SK-N-DZ (cell line): ENCODE results near the gene TRERF1.
"Not testable (repeated sequence)": the region's sequence is repeated elsewhere in the genome, so short reads cannot be mapped to it uniquely, and the experiment has no call there.

Experiments
- DNase-seq: peaks from one replicate; pipeline ENCODE4 v3.0.0-alpha.2; 2015; ENCODE audit warnings: low spot score

TRERF1 gene

DNA sequence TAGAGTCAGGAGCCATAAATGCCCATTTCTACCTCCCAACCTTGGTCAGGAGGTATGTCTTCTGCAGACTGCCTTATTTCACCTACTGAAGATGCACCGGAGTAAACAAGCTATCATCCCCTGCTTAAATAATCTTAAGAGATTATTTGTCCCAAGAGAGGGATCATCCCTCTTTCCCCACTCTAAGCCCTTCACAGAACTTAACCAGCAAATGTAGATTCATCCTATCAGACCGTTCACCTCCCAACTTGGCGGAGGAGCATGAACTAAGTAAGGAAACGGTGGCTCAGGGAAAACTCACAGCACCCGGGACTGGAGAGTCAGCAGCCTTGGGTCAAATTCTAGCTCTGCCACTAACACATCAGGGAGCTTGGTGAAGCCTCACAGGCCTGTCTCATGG lies 115.3 kb downstream of the TRERF1 start:
- DNase-seq, result no peak

- no peak for DNase-seq
Observed at GRCh38 chr6:42335896-42336295, 115.8 kb downstream of the TRERF1 start.

GRCh38 chr6:42334870-42335269 lies 116.9 kb downstream of the TRERF1 start:
- DNase-seq, result no peak

GRCh38 chr6:42333612-42334011 lies 118.1 kb downstream of the TRERF1 start:
- DNase-seq, result no peak

GRCh38 chr6:42332916-42333315 lies 118.8 kb downstream of the TRERF1 start:
- DNase-seq, result no peak

GRCh38 chr6:42331019-42331418 lies 120.7 kb downstream of the TRERF1 start:
- DNase-seq, result no peak

DNA sequence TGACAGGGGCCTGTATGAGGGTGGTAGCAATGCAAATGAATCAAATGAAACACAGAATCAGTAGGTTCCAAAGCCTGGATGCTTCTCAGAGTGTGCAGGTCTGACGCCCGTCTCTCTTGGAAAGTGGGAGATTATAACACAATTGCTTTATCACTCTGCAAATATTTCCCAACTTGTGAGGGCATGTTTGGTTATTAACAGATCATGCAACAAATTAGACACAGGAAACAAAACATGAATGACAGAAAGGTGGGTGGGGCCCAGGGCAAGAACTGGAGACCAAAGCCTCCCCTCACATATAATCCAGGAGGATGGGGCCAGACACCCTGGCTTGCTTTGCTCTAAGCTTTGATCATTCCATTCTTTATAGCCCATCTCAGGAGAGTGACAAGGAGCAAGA lies 125.5 kb downstream of the TRERF1 start:
- no peak for DNase-seq

DNA sequence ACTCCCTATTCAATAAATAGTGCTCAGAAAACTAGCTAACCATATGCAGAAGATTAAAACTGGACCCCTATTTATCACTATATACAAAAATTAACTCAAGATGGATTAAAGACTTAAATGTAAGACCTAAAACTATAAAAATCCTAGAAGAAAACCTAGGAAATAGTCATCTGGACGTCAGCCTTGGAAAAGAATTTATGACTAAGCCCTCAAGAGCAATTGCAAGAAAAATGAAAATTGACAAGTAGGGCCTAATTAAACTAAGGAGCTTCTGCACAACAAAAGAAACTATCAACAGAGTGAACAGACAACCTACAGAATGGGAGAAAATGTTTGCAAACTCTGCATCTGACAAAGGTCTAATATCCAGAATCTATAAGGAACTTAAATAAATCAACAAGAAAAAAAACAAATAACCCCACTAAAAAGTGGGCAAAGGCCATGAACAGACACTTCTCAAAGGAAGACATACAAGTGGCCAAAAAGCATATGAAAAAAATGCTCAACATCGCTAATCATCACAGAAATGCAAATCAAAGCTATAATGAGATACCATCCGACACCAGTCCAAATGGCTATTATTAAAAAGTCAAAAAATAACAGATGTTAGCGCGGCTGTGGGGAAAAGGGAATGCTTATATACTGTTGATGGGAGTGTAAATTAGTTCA lies 126.9 kb downstream of the TRERF1 start:
- not testable (repeated sequence) for DNase-seq

GRCh38 chr6:42322676-42323075 lies 129.1 kb downstream of the TRERF1 start:
- no peak for DNase-seq

DNA sequence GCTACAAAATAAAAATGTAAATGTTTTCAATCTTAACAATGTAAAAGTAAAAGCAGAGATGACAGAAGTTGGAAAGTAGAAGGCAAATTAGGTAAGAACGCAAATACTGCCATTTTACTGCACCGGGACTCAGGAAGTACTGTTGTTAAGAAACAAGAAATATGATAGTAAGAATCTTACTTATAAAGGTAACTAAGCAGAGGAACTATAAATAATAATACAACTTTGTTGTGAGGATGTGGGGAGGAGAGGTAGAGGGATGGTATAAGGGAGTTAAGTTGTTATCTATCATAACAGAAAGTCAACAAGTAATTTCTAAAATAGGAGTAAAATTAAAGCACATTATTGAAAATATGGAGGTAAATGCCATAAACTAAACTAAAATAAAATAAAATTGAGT lies 129.8 kb downstream of the TRERF1 start:
- DNase-seq, result no peak

DNA sequence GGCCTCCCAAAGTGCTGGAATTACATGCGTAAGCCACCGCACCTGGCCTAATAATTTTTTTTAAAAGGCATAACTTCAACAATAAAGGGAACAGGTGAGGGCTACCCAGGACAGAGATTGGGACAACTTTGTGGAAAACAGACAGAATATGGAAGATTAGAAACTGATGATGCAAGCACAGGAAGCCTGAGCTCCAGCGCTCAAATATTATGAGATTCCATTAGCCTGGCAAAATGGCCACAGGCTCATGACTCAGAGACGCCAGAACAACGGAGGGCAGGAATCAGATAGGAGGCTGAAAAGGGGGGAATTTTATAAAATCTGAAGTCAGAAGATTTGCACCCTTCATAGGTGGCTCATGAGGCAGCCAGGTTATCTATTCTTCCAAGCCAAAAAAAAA lies 131.0 kb downstream of the TRERF1 start:
- no peak for DNase-seq

GRCh38 chr6:42318480-42318879 lies 133.2 kb downstream of the TRERF1 start:
- no peak for DNase-seq

DNA sequence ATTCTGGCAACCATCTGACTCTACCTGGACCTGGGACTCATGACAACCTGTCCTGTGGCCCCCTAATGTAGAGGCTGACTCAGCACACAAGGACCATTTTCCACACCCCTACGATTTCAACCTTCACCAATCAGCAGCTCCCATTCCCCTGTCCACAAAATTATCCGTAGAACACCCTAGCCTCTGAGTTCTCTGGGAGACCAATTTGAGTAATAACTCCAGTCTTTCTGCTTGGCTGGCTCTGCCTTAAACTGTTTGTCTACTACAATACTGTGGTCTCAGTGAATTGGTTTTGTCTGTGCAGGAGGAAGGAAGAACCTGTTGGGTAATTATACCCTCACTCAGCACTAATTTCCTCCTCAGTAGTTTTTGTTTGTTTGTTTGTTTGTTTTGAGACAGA lies 134.7 kb downstream of the TRERF1 start:
- DNase-seq, result no peak

- DNase-seq, result no peak
Observed at GRCh38 chr6:42315991-42316970, 135.4 kb downstream of the TRERF1 start.

- no peak for DNase-seq
Observed at GRCh38 chr6:42315259-42315990, 136.3 kb downstream of the TRERF1 start.

DNA sequence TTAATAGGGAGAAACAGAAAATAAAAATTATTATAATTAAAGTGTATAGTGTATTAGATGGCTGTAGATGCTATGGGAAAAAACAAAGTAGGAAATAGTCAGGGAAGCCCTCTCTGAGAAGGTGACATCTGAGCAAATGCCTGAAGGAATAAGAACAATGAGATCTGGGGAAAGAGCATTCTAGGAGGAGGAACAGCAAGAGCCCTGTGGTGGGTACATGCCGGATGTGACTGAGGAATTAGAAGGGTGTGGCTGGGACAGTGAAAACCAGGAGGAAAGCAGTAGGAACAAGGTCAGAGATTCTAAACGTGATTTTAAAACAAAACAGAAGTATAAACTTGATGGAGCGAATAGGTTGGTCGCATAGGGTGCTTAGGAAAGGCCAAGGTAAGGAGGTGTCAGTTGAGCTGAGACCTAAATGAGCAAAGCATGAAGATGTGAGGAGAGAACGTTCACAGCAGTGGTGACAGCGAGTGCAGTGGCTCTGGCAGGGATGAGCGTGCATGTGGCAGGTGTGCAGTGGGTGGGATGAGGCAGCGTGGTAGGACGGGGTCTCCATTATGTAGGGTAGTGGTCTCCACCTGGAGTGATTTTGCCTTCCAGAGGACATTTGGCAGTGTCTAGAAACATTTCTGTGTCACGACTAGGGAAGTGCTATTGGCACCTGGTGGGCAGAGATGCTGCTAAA lies 137.0 kb downstream of the TRERF1 start:
- no peak for DNase-seq

DNA sequence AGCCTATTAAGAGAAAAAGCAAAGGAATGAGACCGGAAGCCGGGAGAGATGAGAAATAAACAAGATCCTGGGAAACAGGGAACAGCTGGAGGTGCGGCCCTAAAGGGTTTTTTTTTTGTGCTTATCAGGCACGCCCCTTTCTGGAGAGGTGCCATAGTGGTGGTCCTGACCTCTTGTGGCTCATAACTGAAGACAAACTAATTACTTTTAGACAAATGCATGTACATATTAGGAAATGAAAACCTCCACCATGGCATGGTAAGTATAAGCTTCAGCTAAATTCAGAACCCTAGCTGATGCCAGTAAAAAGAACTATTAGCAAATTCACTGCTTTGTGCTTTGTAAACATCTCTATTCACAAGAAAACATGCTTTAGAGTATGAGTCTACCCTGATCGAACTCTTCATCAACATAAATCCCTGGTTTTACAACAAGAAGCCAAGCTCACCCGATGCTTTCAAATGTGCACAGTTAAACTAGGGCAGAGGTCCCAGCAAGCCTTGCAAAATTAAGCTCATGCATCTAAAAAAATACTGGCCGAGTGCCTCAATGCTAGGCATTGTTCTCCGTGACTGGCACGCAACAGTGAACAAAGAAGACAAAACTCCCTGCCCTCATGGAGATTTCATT lies 137.7 kb downstream of the TRERF1 start:
- DNase-seq, result no peak

DNA sequence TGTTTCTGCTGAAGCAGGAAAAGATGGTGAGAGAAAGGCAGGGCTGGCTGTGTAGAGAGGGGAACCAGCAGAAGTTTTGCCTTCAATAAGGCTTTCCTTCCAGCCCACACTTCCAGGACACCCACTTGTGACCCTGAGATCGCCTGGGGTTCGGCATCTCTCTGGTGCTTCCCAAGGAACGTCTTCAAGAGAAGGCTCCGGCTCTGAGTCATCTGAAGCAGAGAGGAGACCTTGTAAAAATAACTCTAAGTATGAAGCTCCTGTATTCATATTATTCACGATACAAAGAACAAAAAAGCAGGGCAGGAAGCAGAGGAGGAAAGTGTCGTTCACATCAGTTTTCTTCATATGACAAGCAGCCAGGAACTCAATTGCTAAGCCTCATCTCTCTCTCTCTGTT lies 138.7 kb downstream of the TRERF1 start:
- DNase-seq, result no peak

DNA sequence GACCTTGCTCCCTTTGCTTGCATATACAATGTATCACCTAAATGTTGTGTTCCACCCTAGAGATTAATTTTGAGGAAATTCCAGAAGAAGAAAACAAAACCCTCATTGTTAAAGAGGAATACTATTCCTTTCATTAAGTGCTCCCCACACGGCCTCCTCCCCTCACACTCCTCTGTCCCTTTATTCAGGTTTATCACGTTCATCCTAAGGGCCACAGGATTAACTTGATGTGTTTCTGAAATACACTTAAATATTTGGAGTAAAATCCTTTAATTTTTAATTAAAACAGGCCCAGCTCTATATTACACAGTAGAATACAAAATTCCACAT lies 144.6 kb downstream of the TRERF1 start:
- DNase-seq, result no peak

DNA sequence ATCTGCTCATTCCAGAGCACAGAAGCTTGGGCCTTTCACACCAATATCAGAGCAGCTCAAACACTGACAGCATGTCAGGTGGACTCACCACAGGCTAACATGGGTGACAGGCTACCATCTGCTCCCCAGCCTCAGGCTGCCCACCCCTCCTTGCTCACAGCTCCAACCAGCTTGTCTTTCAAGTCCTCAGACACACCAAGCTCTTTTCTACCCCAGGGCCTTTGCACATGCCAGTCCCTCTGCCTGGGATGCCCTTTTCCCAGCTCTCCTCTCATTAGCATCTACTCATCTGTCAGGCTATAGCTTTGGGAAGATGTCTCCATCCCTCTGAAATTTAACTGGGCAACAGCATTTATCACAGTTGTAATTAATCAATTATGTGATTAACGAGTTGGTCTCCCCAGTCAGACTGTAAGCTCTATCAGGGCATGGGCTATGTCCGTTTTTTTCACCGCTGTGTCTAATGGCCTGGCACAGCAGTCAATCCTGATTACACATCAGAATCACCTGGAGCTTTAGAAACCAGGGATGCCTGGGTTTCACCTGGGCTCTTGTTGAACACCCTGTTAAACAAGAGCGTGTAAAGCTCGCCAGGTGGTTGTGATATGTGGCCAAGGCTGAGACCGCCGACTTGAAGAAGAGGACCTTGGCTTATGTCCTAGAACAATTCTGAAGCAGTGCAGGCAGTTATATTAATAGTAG lies 145.1 kb downstream of the TRERF1 start:
- DNase-seq, result no peak
